ENCODE results near the gene ITGBL1.

ITGBL1 gene

DNA sequence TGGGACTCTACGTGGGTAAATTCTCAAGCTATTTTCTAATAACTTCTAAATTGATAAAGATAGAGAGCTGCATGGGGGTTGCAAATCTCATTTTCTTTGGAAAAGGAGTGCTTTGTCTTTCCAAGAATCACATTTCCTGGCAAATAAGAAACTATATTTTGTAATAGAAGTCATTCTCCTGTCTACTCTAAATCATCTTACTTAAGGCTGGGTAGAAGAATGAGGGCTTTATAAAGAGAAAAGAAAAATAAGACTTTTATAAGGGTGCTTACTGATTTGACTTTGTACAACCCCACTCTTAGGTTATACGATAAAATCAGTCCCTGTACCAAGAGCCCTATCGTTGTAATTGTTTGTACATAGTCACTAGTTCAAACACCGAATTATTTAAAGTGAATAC, 14.9 kb downstream of the ITGBL1 start:
- no peak for DNase-seq (ENCODE audit: extremely low read depth, low read depth)
- TF ChIP-seq, protein P1, sequence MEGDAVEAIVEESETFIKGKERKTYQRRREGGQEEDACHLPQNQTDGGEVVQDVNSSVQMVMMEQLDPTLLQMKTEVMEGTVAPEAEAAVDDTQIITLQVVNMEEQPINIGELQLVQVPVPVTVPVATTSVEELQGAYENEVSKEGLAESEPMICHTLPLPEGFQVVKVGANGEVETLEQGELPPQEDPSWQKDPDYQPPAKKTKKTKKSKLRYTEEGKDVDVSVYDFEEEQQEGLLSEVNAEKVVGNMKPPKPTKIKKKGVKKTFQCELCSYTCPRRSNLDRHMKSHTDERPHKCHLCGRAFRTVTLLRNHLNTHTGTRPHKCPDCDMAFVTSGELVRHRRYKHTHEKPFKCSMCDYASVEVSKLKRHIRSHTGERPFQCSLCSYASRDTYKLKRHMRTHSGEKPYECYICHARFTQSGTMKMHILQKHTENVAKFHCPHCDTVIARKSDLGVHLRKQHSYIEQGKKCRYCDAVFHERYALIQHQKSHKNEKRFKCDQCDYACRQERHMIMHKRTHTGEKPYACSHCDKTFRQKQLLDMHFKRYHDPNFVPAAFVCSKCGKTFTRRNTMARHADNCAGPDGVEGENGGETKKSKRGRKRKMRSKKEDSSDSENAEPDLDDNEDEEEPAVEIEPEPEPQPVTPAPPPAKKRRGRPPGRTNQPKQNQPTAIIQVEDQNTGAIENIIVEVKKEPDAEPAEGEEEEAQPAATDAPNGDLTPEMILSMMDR (IDR thresholded peaks at IDR 0.05; ENCODE audit: low read depth, low read length, missing control alignments): no peak
- no peak overlapping the region for H3K4me3 ChIP-seq (replicated peaks; ENCODE audit: low read depth, low read length)

DNA sequence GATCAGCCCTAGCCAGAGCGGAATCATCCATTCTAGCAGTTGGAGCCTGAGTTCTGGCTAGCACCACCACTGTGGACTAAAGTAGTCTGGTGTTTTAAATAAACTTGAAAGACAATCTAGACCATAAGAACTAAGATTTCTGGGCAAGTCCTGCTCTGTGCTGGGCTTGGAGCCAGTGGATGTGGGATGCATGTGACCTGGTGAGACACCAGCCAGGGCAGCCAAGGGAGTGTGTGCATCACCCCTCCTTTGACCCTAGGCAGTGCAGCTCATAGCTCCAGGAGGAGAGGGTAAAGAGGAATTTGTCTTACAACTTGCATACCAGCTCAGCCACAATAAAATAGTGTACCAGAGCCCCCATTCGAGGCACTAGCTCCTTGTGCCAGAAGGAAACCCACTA, 21.0 kb downstream of the ITGBL1 start:
- DNase-seq (ENCODE audit: extremely low read depth, low read depth): no peak
- H3K4me3 ChIP-seq (replicated peaks; ENCODE audit: low read depth, low read length): no peak overlapping the region
- TF ChIP-seq, protein P1 (IDR thresholded peaks at IDR 0.05; ENCODE audit: low read depth, low read length, missing control alignments): no peak

DNA sequence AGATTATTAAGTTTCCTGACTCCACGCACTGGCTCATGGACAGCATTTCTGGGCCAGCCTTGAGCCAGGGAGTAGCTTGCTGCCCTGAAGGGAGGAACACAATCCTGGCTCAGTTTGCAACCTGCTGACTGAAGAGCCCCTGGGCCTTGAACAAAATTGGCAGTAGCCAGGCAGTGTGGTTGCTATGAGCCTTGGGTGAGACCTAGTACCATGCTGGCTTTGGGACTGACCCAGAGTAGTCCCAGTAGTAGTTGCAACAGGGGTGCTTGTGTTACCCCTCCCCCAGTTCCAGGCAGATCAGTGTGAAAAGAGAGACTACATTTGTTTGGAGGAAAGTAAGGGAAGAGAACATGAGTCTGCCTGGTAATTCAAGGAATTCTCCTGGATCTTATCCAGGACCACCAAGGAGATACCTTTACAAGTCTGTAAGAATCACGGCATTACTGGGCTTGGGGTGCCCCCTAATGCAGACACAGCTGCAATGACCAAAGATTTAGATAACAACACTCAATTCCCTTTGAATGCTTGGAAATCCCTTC, 22.0 kb downstream of the ITGBL1 start:
- DNase-seq (ENCODE audit: extremely low read depth, low read depth): peak; percentile 69

DNA sequence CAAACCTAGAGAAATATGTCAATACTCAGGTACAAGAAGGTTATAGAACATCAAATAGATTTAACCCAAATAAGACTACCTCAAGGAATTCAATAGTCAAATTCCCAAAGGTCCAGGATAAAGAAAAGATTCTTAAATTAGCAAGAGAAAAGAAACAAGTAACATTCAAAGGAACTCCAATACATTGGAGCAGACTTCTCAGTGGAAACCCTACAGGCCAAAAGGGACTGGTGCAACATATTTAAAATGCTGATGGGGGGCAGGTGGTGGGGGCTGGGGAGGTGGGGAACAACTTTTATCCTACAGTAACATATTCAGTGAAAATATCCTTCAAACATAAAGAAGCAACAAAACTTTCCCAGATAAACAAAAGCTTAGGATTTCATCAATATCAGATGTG, 23.1 kb downstream of the ITGBL1 start:
- no peak overlapping the region for H3K4me3 ChIP-seq (replicated peaks; ENCODE audit: low read depth, low read length)
- DNase-seq (ENCODE audit: extremely low read depth, low read depth): no peak
- TF ChIP-seq, protein P1 (IDR thresholded peaks at IDR 0.05; ENCODE audit: low read depth, low read length, missing control alignments): no peak

More for the DNA sequence above, 22.0 kb downstream of the ITGBL1 start:
- no peak overlapping the region for H3K4me3 ChIP-seq (replicated peaks; ENCODE audit: low read depth, low read length)
- TF ChIP-seq, protein P1 (IDR thresholded peaks at IDR 0.05; ENCODE audit: low read depth, low read length, missing control alignments): peak; percentile 61

DNA sequence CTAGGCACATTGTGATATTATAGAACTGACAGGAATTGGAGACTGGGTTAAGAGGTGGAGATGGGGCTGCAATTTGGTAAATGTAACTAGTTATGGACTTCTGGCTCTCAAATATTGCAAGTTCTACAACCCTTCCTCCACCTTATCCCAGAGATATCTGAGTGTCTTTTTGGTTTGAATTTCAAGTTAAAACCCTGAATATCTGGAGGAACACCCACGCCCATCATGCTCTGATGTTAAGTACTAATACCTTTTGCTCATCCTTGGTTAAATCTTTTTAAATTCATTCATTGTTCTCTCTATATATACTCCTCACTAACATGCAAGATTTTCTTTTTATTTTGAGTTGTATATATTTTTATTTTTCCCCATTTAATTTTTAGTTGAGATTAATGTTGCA, 28.9 kb downstream of the ITGBL1 start:
- DNase-seq (ENCODE audit: extremely low read depth, low read depth): no peak

DNA sequence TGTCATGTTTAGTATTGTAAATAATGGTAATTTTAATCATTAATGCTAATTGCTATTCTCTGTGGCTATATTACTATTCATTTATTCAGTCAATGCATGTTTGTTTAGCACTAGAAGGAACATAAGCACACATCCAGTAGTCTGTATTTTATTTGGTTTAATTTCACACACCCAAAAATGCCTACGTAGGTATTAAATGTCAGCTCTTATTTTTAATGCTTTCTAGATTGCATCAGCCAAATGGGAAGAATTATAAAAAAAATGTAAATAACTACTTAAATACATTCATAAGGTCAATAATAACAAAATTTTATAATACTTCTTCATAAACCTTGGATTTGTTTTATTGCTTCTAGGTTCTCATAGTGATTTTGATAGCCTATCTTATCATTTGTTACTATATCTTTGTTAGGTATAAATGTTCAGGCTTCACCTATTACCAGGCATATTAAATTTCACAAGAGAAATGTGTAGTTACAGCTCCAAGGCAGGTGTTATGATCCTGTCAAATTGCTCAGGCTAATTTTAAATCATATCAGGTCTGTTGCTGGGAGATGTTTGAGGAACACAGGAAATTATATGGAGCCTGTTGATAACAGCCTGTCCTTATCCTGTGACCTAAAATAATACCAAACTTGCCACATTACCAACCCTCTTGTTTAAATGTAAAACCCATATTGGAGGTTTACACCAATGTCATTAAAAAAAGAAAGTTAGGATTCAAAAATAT, 34.4 kb downstream of the ITGBL1 start:
- no peak overlapping the region for H3K4me3 ChIP-seq (replicated peaks; ENCODE audit: low read depth, low read length)
- TF ChIP-seq, protein P1 (IDR thresholded peaks at IDR 0.05; ENCODE audit: low read depth, low read length, missing control alignments): no peak
- no peak for DNase-seq (ENCODE audit: extremely low read depth, low read depth)

More for the DNA sequence above, 28.9 kb downstream of the ITGBL1 start:
- H3K4me3 ChIP-seq (replicated peaks; ENCODE audit: low read depth, low read length): no peak overlapping the region
- TF ChIP-seq, protein P1 (IDR thresholded peaks at IDR 0.05; ENCODE audit: low read depth, low read length, missing control alignments): no peak

Data from HFF-Myc (cell line).